HepG2 (cell line): ENCODE results near the gene GALNT10. TPM values are rescaled to one million over a fixed set of nuclear protein-coding genes. Genes with fewer than 3 reads are reported as not detected.

ENCODE experiments used
- ATAC-seq: fragments of 200-7000 bp; cut with Tn5 transposase; 3 replicates; pipeline ENCODE4 v1.9.1; 2020; ENCODE audit warnings: mild to moderate bottlenecking, moderate library complexity
- BruUV-seq: library from RNA; stranded (reverse); fragments of 400-500 nt; replicated peaks from 2 replicates; lab custom pipeline; 2021; lab: Mats Ljungman, UMichigan
- CTCF ChIA-PET: fragments of 300-600 bp; formaldehyde crosslinking; extraction: SDS; loops from one replicate; lab custom pipeline; 2021; ENCODE audit warnings: low total read pairs, inconsistent platforms, low intra/inter-chr PET ratio; lab: Yijun Ruan, JAX
- POLR2A ChIA-PET: fragments of 350-600 bp; sonication (Branson Sonifier 250); formaldehyde crosslinking; loops from one replicate; lab custom pipeline; 2020; ENCODE audit warnings: antibody characterized with exemption, inconsistent platforms; lab: Yijun Ruan, JAX
- DNase-seq: peaks from one replicate; pipeline ENCODE4 v3.0.0-alpha.2; 2015; ENCODE audit warnings: low spot score
- FAIRE-seq: peaks from 3 replicates; lab custom pipeline; 2011; peaks lifted over from hg19 to GRCh38; lab: Jason Lieb, UNC
- H2AFZ ChIP-seq: one replicate; pipeline ENCODE4 v1.6.1; 2011; ENCODE audit warnings: low read length, inconsistent platforms
- H3K27ac ChIP-seq: fragments of 300-600 bp; 3 replicates; pipeline ENCODE4 v1.8.0; 2011; ENCODE audit warnings: mixed run types, mild to moderate bottlenecking, mixed read lengths, low read length, inconsistent platforms; ENCODE audit not compliant: insufficient read depth; ENCODE audit errors: extremely low read length
- H3K27me3 ChIP-seq, 2 experiments: fragments of 200-600 bp in 1 of 2; 2 replicates in 1 of 2; 3 replicates in 1 of 2; pipeline versions ENCODE4 v1.6.0 to v1.8.0; 2011; ENCODE audit warnings: low read length in 2 of 2, mild to moderate bottlenecking in 2 of 2, moderate library complexity in 2 of 2, inconsistent platforms in 1 of 2; ENCODE audit not compliant: insufficient read depth in 2 of 2, control insufficient read depth in 1 of 2
- H3K36me3 ChIP-seq, 2 experiments: fragments of 200-600 bp in 1 of 2; replicated peaks in 1 of 2; 2 replicates in 1 of 2; 3 replicates in 1 of 2; pipeline versions ENCODE4 v1.5.1 to v1.8.0; 2011; ENCODE audit warnings: low read length in 2 of 2, inconsistent platforms in 1 of 2; ENCODE audit not compliant: insufficient read depth in 2 of 2, control insufficient read depth in 1 of 2
- H3K4me1 ChIP-seq: 2 replicates; pipeline ENCODE4 v1.5.1; 2012; ENCODE audit warnings: low read length, inconsistent platforms; ENCODE audit not compliant: insufficient read depth
- H3K4me2 ChIP-seq: 2 replicates; pipeline ENCODE4 v1.6.0; 2011; ENCODE audit warnings: low read depth, low read length, inconsistent platforms
- H3K4me3 ChIP-seq, 3 experiments: fragments of 200-600 bp in 1 of 3; sonication (generic), shearing (Covaris generic) in 1 of 3; replicated peaks in 1 of 3; 2 replicates each; pipeline ENCODE4 v1.5.1; 2011 to 2016; ENCODE audit warnings: low read length in 3 of 3, inconsistent platforms in 2 of 3, low read depth in 2 of 3, mild to moderate bottlenecking in 2 of 3, control low read depth in 1 of 3, mixed read lengths in 1 of 3; ENCODE audit not compliant: insufficient read depth in 1 of 3
- H3K79me2 ChIP-seq: one replicate; pipeline ENCODE4 v1.6.1; 2011; ENCODE audit warnings: low read length, inconsistent platforms; ENCODE audit not compliant: insufficient read depth
- H3K9ac ChIP-seq: 2 replicates; pipeline ENCODE4 v1.6.0; 2011; ENCODE audit warnings: mild to moderate bottlenecking, low read depth, low read length, inconsistent platforms; ENCODE audit not compliant: insufficient read depth
- H3K9me3 ChIP-seq: 2 replicates; pipeline ENCODE4 v1.5.1; 2012; ENCODE audit warnings: mild to moderate bottlenecking, low read length
- H4K20me1 ChIP-seq: 2 replicates; pipeline ENCODE4 v1.6.0; 2011; ENCODE audit warnings: inconsistent platforms, mild to moderate bottlenecking, low read length, moderate library complexity; ENCODE audit not compliant: insufficient read depth
- GTF3A ChIP-seq: sonication (generic); formaldehyde crosslinking; conservative IDR thresholded peaks from 2 replicates; pipeline ENCODE4 v1.4.0; 2020; ENCODE audit warnings: mild to moderate bottlenecking, missing genetic modification reagents
- HMGXB4 ChIP-seq, 2 experiments: sonication (generic) in 1 of 2; formaldehyde crosslinking in 1 of 2; IDR thresholded peaks; 2 replicates each; pipeline versions ENCODE4 v1.4.0 to v1.6.1; 2018 to 2020; ENCODE audit warnings: missing genetic modification reagents in 2 of 2, borderline replicate concordance in 1 of 2, low read depth in 1 of 2, mild to moderate bottlenecking in 1 of 2, missing biosample characterization in 1 of 2
- NPAS2 ChIP-seq: sonication (generic); formaldehyde crosslinking; IDR thresholded peaks from 2 replicates; pipeline ENCODE4 v1.8.0; 2022; ENCODE audit warnings: mild to moderate bottlenecking, missing genetic modification reagents, borderline replicate concordance
- TIGD3 ChIP-seq: sonication (generic); formaldehyde crosslinking; IDR thresholded peaks from 2 replicates; pipeline ENCODE4 v1.5.1; 2020; ENCODE audit warnings: mild to moderate bottlenecking, missing genetic modification reagents, borderline replicate concordance
- ZBTB43 ChIP-seq: sonication (generic); formaldehyde crosslinking; conservative IDR thresholded peaks from 2 replicates; pipeline ENCODE4 v1.4.0; 2020; ENCODE audit warnings: missing genetic modification reagents
- ZNF180 ChIP-seq: sonication (generic); formaldehyde crosslinking; IDR thresholded peaks from 2 replicates; pipeline ENCODE4 v1.4.0; 2020; ENCODE audit warnings: low read depth, missing genetic modification reagents, borderline replicate concordance
- ZNF224 ChIP-seq: sonication (generic); formaldehyde crosslinking; IDR thresholded peaks from 2 replicates; pipeline ENCODE4 v1.5.0; 2020; ENCODE audit warnings: mild to moderate bottlenecking, missing genetic modification reagents
- ZNF317 ChIP-seq: sonication (generic); formaldehyde crosslinking; IDR thresholded peaks from 2 replicates; pipeline ENCODE4 v1.5.0; 2020; ENCODE audit warnings: mild to moderate bottlenecking, missing genetic modification reagents
- ZNF512B ChIP-seq: sonication (generic); formaldehyde crosslinking; IDR thresholded peaks from 2 replicates; pipeline ENCODE4 v1.5.1; 2020; ENCODE audit warnings: missing genetic modification reagents, mild to moderate bottlenecking, borderline replicate concordance
- ZNF704 ChIP-seq: sonication (generic); formaldehyde crosslinking; IDR thresholded peaks from 2 replicates; pipeline ENCODE4 v1.8.1; 2023; ENCODE audit warnings: mild to moderate bottlenecking, inconsistent platforms, moderate library complexity, missing genetic modification reagents, borderline replicate concordance
- ZNF800 ChIP-seq: sonication (generic); formaldehyde crosslinking; IDR thresholded peaks from 2 replicates; pipeline ENCODE4 v1.4.0; 2020; ENCODE audit warnings: missing genetic modification reagents
- WGBS: methylation state at CpG from one replicate; pipeline ENCODE4 v1.1.6; 2017; ENCODE audit warnings: low lambda C conversion rate; 5-methylcytosine and 5-hydroxymethylcytosine counted together
- in situ Hi-C: cut with HindIII; loops from 2 replicates; pipeline ENCODE4 v1.10.0; 2017; ENCODE audit warnings: low pct_unique_long_range_greater_than_20kb; ENCODE audit not compliant: extremely low pct_ligation_motif_present
- intact Hi-C: fragments of 100-400 bp; cut with micrococcal nuclease; formaldehyde crosslinking; loops from one replicate; pipeline ENCODE4 v1.10.0; 2022; ENCODE audit not compliant: unreplicated experiment
- polyA plus RNA-seq, 8 experiments: library from polyadenylated mRNA; depleted of rRNA in 3 of 8; stranded (reverse) in 7 of 8; unstranded in 1 of 8; fragments of >200 nt; fragmentation: Illumina TruSeq in 4 of 8; extraction: Trizol in 4 of 8; gene quantifications; 2 replicates each; pipeline versions ENCODE4 v1.2.1 to v1.2.3, GENCODE V29; 2011 to 2016; ENCODE audit warnings: low read depth in 4 of 8, missing spikeins in 1 of 8, mixed read lengths in 1 of 8; ENCODE audit not compliant: insufficient read depth in 1 of 8
- total RNA-seq, 5 experiments: library from RNA; depleted of rRNA; stranded (reverse); fragments of >200 nt; fragmentation: Illumina TruSeq; extraction: Trizol; gene quantifications; 2 replicates each; pipeline ENCODE4 v1.2.3, GENCODE V29; 2016; ENCODE audit warnings: low read depth in 1 of 5

GALNT10 gene
- total and polyA plus RNA-seq, 2 of the 13 experiments (the other 11 are each of a cell fraction or from before 2014, with no cell fraction given), result 8.1 to 11.2 TPM

GRCh38 chr5:154335065-154335448, 144.5 kb downstream of the GALNT10 start (continued):
- TF ChIP-seq ZNF317 (CRISPR knock-in tag) (no peak), HMGXB4 (CRISPR knock-in tag; IDR thresholded peaks at IDR 0.05; ENCODE audit: borderline replicate concordance in 1 of 2, low read depth in 1 of 2) (no peak), ZNF224 (CRISPR knock-in tag) (no peak)

GRCh38 chr5:154341620-154342019, 151.1 kb downstream of the GALNT10 start:
- Histone ChIP-seq H3K4me1 (peaks cover 18% of the 10 kb centered on the region), H3K9ac (no peak overlapping the region), H3K27me3 (no peaks in the 10 kb centered on the region), H3K36me3 (no peaks in the 10 kb centered on the region), H3K9me3 (no peaks in the 10 kb centered on the region), H2AFZ (no peak overlapping the region), H3K27ac (peak overlapping the region; percentile 32), H3K79me2 (no peaks in the 10 kb centered on the region), H3K4me2 (peak overlapping the region; percentile 25), H4K20me1 (no peaks in the 10 kb centered on the region), H3K4me3 (no peak overlapping the region)
- WGBS, result 13% methylated on average over 6 of the region's 6 CpGs
- FAIRE-seq (peak; percentile 50), ATAC-seq (peak; percentile 99), DNase-seq (peak; percentile 85)
- POLR2A ChIA-PET, result no interaction called here
- intact Hi-C loops (loop anchor here (2.0 kb wide), 1 partner anchor 23 kb away; no protein-coding TSS in a partner anchor), in situ Hi-C loops (no loop called here)
- BruUV-seq, result no TSS peak
- CTCF ChIA-PET, result no interaction called here
- TF ChIP-seq ZNF800 (CRISPR knock-in tag) (no peak), ZBTB43 (CRISPR knock-in tag) (0 out of 2 replicates have a peak, but pooled peaks have one; percentile 64), TIGD3 (CRISPR knock-in tag) (no peak), GTF3A (no peak), ZNF512B (CRISPR knock-in tag) (no peak), ZNF704 (no peak), ZNF180 (CRISPR knock-in tag) (no peak), NPAS2 (CRISPR knock-in tag) (no peak)
